NCI-H2227 treated with DMSO at 0.1 percent for 48 hours (cell line): ENCODE results near the gene ZNHIT2.

Experiments used
- DNase-seq: peaks from one replicate; lab custom pipeline; 2025; lab: John Stamatoyannopoulos, UW

The ZNHIT2 gene

GRCh38 chr11:65071907-65072630 lies 45.4 kb downstream of the ZNHIT2 start:
- DNase-seq: no peak

- no peak for DNase-seq
Observed at GRCh38 chr11:65069217-65069616, 48.3 kb downstream of the ZNHIT2 start.

GRCh38 chr11:65067446-65067845 lies 50.1 kb downstream of the ZNHIT2 start:
- DNase-seq: no peak

- DNase-seq: no peak
Observed at GRCh38 chr11:65066805-65067291, 50.7 kb downstream of the ZNHIT2 start.
